Measurements from ENCODE around the gene FFAR4. TPM values are rescaled to one million over a fixed set of nuclear protein-coding genes. Genes with fewer than 3 reads are reported as not detected.

FFAR4 gene
- total and polyA plus RNA-seq, 4 donors, result 0.14 to 0.28 (median 0.19) TPM

- DNase-seq (ENCODE audit: low spot score), result no peak
- no peak for TF ChIP-seq FOXA2 (IDR thresholded peaks at IDR 0.05)
- TF ChIP-seq TAF1 (conservative IDR thresholded peaks at IDR 0.05), result no peak
- no peak for TF ChIP-seq RXRA (IDR thresholded peaks at IDR 0.05)
- TF ChIP-seq, protein P1, sequence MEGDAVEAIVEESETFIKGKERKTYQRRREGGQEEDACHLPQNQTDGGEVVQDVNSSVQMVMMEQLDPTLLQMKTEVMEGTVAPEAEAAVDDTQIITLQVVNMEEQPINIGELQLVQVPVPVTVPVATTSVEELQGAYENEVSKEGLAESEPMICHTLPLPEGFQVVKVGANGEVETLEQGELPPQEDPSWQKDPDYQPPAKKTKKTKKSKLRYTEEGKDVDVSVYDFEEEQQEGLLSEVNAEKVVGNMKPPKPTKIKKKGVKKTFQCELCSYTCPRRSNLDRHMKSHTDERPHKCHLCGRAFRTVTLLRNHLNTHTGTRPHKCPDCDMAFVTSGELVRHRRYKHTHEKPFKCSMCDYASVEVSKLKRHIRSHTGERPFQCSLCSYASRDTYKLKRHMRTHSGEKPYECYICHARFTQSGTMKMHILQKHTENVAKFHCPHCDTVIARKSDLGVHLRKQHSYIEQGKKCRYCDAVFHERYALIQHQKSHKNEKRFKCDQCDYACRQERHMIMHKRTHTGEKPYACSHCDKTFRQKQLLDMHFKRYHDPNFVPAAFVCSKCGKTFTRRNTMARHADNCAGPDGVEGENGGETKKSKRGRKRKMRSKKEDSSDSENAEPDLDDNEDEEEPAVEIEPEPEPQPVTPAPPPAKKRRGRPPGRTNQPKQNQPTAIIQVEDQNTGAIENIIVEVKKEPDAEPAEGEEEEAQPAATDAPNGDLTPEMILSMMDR (IDR thresholded peaks at IDR 0.05; ENCODE audit: low read depth, low read length, missing input control), result no peak
- no peak for TF ChIP-seq HNF4A (conservative IDR thresholded peaks at IDR 0.05)
- TF ChIP-seq REST (IDR thresholded peaks at IDR 0.05), result no peak
- TF ChIP-seq ZBTB33 (IDR thresholded peaks at IDR 0.05), result no peak
- no peak for TF ChIP-seq GABPA (IDR thresholded peaks at IDR 0.05 in 1 of 2, conservative IDR thresholded peaks at IDR 0.05 in 1 of 2)
- TF ChIP-seq, protein P2, sequence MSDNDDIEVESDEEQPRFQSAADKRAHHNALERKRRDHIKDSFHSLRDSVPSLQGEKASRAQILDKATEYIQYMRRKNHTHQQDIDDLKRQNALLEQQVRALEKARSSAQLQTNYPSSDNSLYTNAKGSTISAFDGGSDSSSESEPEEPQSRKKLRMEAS (IDR thresholded peaks at IDR 0.05), result no peak
- TF ChIP-seq HNF4G (IDR thresholded peaks at IDR 0.05), result no peak
- no peak for TF ChIP-seq SP1 (IDR thresholded peaks at IDR 0.05)
- no peak for TF ChIP-seq FOXA1 (IDR thresholded peaks at IDR 0.05)
- no peak overlapping the region for H3K4me3 ChIP-seq (ENCODE audit: low read depth in 1 of 3, low read length in 3 of 3)
- H3K27me3 ChIP-seq (ENCODE audit: control insufficient read depth in 4 of 4, insufficient read depth in 4 of 4, low read length in 3 of 4), result no peaks in the 10 kb centered on the region
- H3K9me3 ChIP-seq (ENCODE audit: control insufficient read depth in 4 of 4, low read length in 3 of 4), result no peaks in the 10 kb centered on the region
- WGBS, result 96% methylated on average over 1 of the region's 1 CpG
- H3K27ac ChIP-seq (ENCODE audit: low read depth in 1 of 2, low read length in 2 of 2), result no peak overlapping the region
- H3K36me3 ChIP-seq (ENCODE audit: control insufficient read depth in 4 of 4, insufficient read depth in 3 of 4, low read depth in 1 of 4, low read length in 3 of 4), result no peaks in the 10 kb centered on the region
- H3K4me1 ChIP-seq (ENCODE audit: control insufficient read depth in 4 of 4, insufficient read depth in 4 of 4, low read length in 3 of 4), result no peaks in the 10 kb centered on the region
- H3K9ac ChIP-seq (ENCODE audit: low read depth in 1 of 2, low read length in 2 of 2), result no peak overlapping the region
Observed at GRCh38 chr10:93622942-93623341, 56.5 kb downstream of the FFAR4 start.

DNA sequence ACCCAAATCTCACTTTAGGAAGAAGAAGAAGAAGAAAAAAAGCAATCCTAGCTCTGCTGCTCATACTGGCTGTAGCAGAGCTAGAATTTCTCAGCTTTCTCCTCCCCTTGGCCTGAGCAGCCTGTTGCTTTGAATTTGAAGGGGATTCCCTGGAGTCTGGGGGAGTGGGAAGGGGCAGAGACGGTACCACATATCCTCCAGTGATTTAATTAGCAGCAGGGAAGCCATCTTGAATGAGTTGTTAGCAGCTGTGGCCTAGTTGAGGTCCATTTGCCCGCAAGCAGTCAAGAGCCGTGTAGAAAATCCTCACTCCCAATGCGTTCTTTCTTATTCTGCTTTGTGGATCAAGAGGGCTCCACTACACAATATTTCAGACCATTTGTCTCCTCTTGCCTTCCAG lies 62.4 kb downstream of the FFAR4 start:
- no peaks in the 10 kb centered on the region for H3K27me3 ChIP-seq (ENCODE audit: control insufficient read depth in 4 of 4, insufficient read depth in 4 of 4, low read length in 3 of 4)
- no peak overlapping the region for H3K4me3 ChIP-seq (ENCODE audit: low read depth in 1 of 3, low read length in 3 of 3)
- H3K36me3 ChIP-seq (ENCODE audit: control insufficient read depth in 4 of 4, insufficient read depth in 3 of 4, low read depth in 1 of 4, low read length in 3 of 4), result no peaks in the 10 kb centered on the region
- no peak for TF ChIP-seq TAF1 (conservative IDR thresholded peaks at IDR 0.05)
- no peak for TF ChIP-seq JUND (IDR thresholded peaks at IDR 0.05)
- no peak for TF ChIP-seq SP1 (IDR thresholded peaks at IDR 0.05)
- no peak for TF ChIP-seq HNF4A (conservative IDR thresholded peaks at IDR 0.05)
- no peak for TF ChIP-seq GABPA (IDR thresholded peaks at IDR 0.05 in 1 of 2, conservative IDR thresholded peaks at IDR 0.05 in 1 of 2)
- TF ChIP-seq, protein P2 (IDR thresholded peaks at IDR 0.05), result no peak
- no peak for TF ChIP-seq ZBTB33 (IDR thresholded peaks at IDR 0.05)
- no peak for TF ChIP-seq FOXA2 (IDR thresholded peaks at IDR 0.05)
- TF ChIP-seq REST (IDR thresholded peaks at IDR 0.05), result no peak
- no peak for TF ChIP-seq HNF4G (IDR thresholded peaks at IDR 0.05)
- no peaks in the 10 kb centered on the region for H3K4me1 ChIP-seq (ENCODE audit: control insufficient read depth in 4 of 4, insufficient read depth in 4 of 4, low read length in 3 of 4)
- H3K27ac ChIP-seq (ENCODE audit: low read depth in 1 of 2, low read length in 2 of 2), result no peak overlapping the region
- 93% methylated on average over 4 of the region's 4 CpGs for WGBS
- no peak overlapping the region for H3K9ac ChIP-seq (ENCODE audit: low read depth in 1 of 2, low read length in 2 of 2)
- no peaks in the 10 kb centered on the region for H3K9me3 ChIP-seq (ENCODE audit: control insufficient read depth in 4 of 4, low read length in 3 of 4)
- DNase-seq (ENCODE audit: low spot score), result no peak

Data from liver (tissue), 9 donors.